Fibroblast of gingiva (primary cell): ENCODE data around the gene COX10.

ENCODE experiments used
- DNase-seq: peaks from one replicate; pipeline ENCODE4 v3.0.0-alpha.2; 2011; ENCODE audit warnings: low read depth

COX10 gene

DNA sequence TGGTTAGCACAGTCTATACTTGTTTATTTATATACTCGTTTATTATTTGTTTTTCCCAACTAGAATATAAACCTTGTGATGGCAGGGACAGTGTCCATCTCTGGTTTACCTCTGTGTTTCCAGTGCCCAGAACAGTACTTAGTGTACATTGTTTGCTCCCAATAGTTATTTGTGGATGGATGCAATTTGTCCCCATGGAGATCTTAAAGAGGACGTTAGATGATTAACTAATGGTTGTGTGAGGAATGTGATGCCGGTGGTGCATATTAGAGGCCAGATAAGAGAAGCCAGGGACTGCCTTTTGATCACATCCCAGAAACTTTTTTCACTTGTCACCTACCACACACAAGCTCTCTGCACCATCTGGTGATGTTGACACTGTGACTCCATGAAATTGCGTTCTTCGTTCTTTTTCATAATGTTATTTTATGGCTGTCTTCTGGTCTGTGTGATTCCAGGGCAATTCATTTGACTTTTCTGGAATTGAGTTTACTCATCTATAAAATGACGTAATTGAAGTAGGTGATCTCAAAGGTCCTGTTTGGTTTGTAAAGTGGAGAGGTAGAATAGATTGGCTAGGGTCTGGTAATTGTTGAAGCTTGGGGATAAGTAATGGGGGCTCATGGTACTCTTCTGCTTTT is 1.2 kb downstream of the COX10 start:
- DNase-seq, result no peak

DNA sequence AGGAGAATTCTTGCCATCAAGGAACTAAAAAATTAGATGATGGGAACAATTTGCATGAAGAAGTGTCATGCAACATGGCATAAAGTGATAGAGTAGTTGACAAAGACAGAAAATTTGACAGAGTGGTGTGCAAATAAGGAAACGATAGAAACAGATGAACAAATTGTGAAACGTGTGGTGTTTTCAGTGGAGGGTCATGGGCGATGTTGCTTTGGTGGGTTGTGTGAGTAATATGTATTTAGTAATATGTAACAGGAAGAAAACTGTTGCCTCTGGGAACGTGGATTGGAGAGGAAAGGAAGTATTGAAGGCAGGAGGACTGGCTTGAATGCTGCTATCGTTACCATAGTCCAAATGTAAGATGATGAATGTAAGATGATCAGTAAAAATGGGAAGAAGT is 3.6 kb downstream of the COX10 start:
- DNase-seq, result no peak

DNA sequence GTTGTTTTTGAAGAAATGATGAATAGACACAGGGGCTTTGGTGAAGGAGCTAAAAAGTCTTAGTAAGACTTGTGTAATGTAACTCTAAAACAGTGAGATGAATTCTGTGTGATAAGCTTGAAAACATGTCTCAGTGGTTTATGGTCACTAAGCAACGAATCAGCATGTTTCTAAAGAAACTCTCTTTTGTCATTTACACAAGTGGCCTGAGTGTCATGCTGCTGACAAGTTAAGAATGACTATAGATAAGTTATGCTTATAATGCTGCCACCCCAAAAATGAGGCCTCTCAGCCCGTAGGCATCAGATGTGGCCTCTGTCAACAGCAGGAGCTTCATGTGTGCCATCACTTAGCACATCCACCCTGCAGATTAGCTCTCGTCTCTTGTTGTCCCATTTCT is 8.7 kb downstream of the COX10 start:
- no peak for DNase-seq

DNA sequence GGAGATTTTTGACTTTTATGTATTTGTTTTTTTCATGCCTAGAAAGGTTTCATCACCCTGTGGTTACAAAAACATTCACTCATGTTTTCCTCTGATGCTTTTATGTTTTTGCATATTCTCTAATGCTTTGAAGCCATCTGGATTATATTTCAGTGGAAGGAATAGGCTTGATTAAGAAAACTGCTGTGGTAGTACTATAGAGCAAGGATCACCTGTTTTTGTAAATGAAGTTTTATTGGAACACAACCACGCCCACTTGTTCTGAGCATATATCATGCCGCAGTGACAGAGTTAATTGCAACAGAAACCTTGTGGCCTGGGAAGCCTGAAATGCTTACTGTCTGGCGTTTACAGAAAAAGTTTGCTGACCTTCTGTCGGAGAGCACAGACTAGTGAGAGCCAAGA is 11.5 kb downstream of the COX10 start:
- DNase-seq, result peak; percentile 76

GRCh38 chr17:14082848-14083247 is 13.5 kb downstream of the COX10 start:
- no peak for DNase-seq

DNA sequence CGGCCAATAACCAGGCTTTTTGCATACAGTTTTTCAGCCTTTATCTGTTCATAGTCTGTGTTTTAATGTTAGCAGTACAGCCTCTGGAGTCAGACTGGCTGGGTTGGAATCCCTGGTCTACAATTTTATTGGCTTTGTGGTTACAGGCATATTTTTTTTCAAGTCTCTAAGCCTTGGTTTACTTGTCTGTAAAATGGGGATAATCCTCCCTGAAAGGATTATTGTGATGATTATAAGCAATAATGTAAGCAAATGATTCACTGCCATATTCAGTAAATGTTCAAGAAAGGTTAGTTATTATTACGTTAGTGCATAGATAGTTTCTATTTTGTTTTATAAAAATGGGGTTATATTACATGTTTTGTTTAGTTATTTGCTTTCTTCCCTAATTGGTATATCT is 15.7 kb downstream of the COX10 start:
- no peak for DNase-seq

DNA sequence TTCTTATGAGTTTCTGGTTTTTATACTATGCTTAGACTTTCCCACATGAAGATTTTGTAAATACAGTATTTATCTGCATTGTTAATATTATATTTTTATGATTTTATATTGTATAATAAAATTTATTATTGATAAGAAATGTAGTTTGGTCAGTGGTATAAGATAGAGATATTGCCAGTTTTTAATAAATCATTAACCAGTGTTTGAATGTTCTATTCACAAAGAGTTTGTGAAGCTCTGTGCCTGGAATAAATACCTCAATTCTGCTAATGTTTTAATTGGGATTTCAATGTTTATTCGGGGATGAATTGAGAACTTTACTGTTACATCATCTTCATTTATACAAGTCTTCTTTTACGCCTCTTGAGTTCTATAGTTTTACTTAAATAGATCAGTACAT is 16.9 kb downstream of the COX10 start:
- no peak for DNase-seq

GRCh38 chr17:14089179-14089578 is 19.9 kb downstream of the COX10 start:
- DNase-seq, result peak; percentile 11

DNA sequence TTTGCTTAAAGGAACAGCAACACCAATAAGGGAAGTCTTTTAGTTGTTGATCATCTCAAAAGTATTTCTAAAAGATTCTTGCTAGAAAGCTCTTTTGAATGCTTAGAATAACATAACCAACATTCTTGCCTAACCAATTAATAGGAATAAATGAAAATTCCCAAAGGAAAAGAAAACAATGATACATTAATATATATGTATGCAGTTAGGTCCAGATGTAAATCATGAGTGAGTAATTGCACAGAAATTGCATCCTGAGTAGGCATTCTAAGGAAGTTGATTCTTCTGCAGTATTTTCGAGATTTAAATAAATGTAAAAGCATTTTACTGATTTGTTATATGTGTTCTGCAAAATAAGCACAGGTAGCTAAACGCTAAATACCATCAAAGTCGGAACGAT is 22.1 kb downstream of the COX10 start:
- DNase-seq, result no peak

GRCh38 chr17:14092808-14093207 is 23.5 kb downstream of the COX10 start:
- no peak for DNase-seq

DNA sequence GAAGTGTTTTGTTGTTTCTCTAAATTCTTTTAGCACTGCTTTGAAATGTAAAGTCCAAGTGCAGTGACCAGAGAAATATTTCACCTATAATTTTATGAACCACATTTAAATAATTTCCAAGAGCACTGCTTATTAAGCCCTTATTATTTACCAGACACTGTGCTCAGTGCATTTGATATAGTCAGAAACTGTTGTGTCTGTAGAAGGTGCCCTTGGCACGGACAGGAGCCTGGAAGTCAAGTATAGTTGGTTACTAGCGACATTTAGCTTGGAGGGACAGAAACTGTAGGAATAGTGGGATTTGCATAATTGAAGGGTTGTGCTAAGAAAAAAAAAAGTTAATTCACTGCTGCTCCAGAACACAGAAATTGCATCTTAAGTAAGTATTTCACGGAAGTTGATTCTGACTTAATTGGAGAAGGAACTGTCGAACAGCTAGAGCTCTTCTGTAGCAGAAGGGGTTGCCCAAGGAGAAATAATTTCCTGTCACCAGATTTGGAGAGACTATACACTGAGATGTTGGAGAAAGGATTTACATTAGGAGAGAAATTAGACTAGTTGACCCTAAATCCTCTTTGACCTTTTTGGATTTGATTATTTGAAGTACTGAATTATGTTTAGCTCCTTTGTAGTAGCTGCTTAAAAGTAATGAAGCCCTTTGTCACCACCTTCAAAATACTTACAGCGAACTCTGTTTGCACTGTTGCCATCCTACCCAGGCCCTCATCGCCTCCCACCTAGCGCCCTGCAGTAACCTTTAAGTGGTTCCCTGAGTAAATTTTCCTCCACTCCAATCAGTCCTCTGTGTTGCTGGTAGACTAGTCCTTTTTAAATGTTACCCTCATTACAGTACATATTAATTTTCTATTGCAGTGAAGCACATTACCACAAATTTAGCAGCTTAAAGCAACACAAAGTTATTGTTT is 25.6 kb downstream of the COX10 start:
- no peak for DNase-seq

DNA sequence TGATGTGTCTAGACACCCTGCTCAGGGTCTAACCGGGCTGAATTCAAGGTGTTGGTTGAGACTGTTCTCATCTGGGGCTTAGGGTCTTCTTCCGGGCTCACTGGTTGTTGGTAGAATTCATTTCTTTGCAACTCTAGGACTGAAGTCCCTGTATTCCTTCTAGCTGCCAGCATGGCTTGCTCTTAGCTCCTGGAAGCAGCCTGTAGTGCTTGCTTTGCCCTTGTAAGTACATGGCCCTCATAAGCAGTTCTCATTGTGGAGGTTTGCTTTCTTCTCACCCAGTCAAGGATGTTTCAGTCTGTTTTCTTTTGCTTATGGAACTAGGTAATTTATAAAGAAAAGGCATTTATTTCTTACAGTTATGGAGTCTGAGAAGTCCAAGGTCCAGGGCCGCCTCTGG is 26.3 kb downstream of the COX10 start:
- DNase-seq, result no peak

DNA sequence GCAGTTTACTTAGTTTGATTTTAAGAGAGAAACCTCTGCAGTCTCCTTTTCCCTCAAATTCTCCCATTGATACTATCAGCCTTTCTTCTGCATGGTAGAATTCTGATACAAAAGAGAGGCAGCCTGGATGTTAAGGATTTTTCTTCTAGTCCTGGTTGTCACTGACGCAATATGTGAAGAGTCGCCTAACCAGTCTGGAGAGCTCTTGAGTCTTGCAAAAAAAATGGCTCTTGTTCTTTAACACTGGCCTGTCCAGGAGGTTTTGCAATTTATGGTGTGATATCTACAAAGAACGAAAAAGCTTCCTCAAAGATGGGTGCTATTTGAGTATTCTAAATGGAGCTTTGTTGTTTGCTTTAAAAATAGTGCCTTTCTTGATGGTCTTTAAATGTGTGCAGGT is 28.9 kb downstream of the COX10 start:
- no peak for DNase-seq

DNA sequence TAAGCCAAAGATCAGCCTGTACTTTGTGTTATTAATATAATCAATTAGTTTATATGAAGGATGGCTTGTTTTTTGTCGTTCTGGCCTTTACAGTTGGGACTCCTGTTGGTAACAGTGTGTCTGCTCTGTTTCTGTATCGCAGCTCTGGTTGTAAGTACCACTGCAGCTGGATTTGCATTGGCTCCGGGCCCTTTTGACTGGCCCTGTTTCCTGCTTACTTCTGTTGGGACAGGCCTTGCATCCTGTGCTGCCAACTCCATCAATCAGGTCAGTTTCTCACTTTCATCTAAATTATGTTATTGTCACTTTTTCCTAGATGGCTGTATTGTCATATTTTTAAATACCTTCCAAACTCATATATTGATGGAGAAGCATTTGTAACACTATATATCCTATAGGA is 32.7 kb downstream of the COX10 start:
- no peak for DNase-seq

DNA sequence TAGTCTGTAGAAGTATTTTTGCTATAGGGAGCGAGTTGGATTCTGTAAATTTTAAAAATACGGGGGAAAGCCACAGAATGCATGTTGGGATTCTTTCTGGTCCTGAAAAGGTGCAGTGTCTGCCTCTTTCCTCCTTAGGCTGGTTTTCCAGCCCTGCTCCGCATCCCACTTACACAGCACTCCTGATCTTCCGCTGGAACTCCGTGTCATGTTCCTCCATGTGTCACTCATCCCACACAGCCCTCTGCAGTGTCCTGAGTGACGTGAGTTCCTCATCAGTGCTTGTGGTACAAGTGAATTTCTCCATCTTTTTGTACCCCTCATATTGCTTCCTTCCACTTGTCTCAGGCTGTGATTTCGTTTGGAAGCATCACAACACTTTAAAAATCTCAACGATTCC is 34.5 kb downstream of the COX10 start:
- no peak for DNase-seq

DNA sequence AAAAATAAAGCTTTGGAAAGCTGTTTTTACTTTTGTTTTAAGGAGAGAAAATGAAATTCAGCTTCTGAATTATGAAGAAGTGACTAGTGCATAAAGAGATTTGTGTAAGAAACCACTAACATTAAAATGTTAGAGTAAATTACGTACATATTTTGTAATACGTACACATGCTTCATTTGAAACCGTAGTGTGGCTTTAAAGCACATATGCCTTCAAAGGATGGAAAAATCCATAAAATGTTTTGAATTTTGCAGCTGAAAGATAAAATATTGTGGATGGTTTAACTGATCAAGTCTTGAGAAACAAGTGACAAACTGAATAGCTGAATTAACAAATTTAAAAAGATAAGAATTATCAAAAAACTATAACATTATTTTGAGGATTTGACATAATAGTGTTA is 35.4 kb downstream of the COX10 start:
- no peak for DNase-seq

GRCh38 chr17:14107889-14108288 is 38.6 kb downstream of the COX10 start:
- no peak for DNase-seq

GRCh38 chr17:14112407-14112806 is 43.1 kb downstream of the COX10 start:
- DNase-seq, result no peak

- DNase-seq, result no peak
These were observed 43.8 kb downstream of the COX10 start for GRCh38 chr17:14113137-14113536.

GRCh38 chr17:14116263-14117024 is 47.1 kb downstream of the COX10 start:
- no peak for DNase-seq

DNA sequence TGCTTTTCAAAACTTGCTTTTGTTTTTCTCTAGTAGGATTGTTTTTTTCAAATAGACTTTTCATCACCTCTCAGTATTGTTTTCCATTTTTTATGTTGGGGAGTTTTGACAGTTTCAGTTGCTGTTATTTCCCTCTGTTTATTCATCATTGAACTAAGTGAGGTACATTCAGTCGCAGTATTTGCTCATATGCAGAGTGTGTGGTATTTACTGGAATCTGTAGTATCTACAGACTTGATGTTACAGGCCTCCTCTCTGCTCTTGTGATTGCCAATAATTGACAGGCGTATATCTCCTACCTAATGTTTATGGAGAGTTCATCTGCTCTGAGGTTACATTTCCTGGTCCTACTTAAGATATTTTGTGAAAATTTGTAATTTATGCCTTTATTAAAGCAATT is 49.6 kb downstream of the COX10 start:
- DNase-seq, result no peak

GRCh38 chr17:14119546-14119945 is 50.2 kb downstream of the COX10 start:
- DNase-seq, result no peak

DNA sequence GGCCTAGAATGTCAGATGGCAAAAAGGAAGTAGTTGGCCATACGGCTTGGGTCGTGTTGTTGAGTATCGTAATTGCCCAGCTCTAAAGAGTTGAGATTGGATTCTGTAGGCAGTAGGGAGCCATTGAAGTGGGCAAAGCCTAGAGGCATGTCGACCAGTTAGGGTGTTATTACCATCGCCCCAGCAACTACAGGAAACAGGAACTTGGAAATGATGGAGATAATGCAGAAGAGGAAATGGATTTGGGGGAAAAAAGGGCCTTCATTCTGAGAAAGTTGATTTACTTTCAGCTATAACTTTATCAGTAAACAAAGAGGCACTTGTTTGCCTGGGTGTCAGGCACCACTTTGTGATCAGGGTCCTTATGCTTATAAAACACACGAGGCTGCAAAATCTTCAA is 52.6 kb downstream of the COX10 start:
- no peak for DNase-seq
